ENCODE measurements around the gene CNTN2. TPM values are rescaled to one million over a fixed set of nuclear protein-coding genes. Genes with fewer than 3 reads are reported as not detected.

CNTN2 gene
- total RNA-seq, 1 donor from 2014 or later = not detected

DNA sequence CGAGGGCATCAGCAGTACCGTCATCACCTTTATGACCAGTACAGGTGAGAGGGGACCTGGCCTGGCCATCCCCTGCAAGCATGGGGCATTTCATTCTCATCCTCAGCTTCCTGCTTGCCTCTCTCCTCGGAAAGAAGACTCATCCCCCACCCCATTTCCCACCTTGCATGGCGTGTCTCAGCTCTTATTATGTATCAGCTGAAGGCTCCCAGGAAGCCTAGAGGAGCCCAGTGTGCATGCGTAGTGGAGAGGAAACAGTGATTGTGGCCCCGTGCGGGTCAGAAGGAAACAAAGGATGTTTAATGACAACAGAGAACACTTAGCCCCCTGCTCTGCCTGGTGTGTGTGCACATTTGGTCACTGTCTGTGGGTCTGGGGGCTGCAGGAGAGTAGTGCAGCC, 40.3 kb upstream of the CNTN2 start:
- Histone ChIP-seq H3K4me3 (ENCODE audit: low read depth, low read length) (no peak overlapping the region), H3K36me3 (ENCODE audit: control insufficient read depth, insufficient read depth, low read length) (no peaks in the 10 kb centered on the region), H3K27me3 (ENCODE audit: control insufficient read depth, insufficient read depth, low read length) (peaks cover 41% of the 10 kb centered on the region)
- no peak for DNase-seq (ENCODE audit: low read depth)
- TF ChIP-seq, protein P1, sequence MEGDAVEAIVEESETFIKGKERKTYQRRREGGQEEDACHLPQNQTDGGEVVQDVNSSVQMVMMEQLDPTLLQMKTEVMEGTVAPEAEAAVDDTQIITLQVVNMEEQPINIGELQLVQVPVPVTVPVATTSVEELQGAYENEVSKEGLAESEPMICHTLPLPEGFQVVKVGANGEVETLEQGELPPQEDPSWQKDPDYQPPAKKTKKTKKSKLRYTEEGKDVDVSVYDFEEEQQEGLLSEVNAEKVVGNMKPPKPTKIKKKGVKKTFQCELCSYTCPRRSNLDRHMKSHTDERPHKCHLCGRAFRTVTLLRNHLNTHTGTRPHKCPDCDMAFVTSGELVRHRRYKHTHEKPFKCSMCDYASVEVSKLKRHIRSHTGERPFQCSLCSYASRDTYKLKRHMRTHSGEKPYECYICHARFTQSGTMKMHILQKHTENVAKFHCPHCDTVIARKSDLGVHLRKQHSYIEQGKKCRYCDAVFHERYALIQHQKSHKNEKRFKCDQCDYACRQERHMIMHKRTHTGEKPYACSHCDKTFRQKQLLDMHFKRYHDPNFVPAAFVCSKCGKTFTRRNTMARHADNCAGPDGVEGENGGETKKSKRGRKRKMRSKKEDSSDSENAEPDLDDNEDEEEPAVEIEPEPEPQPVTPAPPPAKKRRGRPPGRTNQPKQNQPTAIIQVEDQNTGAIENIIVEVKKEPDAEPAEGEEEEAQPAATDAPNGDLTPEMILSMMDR (IDR thresholded peaks at IDR 0.05; ENCODE audit: insufficient read depth, low read length, poor library complexity, severe bottlenecking) = no peak

DNA sequence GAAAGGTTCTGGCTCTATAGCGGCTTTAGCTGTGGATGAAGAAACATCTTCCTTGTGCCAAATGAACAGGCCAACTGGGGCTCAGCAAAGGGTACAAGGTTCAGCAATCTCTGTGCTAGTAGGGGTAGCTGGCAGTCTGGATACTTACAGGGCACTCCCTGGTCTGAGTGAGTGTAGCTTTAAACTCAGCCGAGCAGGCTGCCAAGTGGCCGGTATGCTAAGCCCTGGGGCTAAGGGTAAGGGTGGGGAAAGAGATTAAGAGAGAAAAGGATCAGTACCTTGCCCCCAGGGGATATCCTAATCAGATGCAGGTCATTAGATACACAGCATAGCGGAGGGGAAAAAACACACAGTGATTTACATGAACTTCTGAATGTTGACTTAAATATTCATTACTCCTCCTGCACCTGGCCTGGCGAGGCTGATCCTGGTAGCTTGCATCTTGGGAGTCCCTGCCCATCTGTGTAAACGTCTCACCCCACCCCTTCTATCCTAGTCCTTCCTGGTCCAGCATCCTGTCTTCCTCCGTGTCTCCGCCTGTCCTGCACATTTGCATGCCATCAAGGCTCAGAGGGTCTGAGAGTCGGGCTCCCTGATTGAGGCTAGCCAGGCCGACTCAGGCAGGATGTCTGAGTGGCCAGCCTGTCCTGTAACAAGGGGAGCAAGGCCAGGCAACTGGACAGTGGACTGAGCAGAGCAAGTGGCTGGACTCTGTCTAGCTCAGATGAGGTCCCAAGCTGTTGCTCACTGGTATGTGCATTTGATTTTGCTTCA, 39.5 kb upstream of the CNTN2 start:
- no peak for DNase-seq (ENCODE audit: low read depth)
- no peaks in the 10 kb centered on the region for H3K36me3 ChIP-seq (ENCODE audit: control insufficient read depth, insufficient read depth, low read length)
- no peak overlapping the region for H3K4me3 ChIP-seq (ENCODE audit: low read depth, low read length)
- H3K27me3 ChIP-seq (ENCODE audit: control insufficient read depth, insufficient read depth, low read length) = peaks cover 48% of the 10 kb centered on the region
- TF ChIP-seq, protein P1 (IDR thresholded peaks at IDR 0.05; ENCODE audit: insufficient read depth, low read length, poor library complexity, severe bottlenecking) = no peak

DNA sequence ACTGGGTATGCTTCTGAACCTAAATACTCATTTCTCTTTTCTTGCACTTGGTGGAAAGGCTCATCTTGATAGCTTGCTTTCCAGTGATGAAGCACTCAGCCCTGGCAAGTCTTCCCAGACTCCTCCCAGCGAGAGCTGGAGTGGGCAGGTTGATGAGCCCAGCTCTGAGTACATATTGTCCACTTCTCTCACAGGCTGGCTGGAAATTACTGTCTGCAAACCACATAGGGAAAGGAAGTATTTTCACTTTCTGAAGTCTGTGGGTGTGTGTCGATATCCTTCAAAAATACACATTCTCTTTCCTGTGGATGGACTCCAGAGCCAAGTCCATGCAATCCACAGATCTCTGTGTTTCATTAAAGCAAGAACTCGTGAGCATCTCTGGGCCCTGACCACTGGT, 38.7 kb upstream of the CNTN2 start:
- H3K27me3 ChIP-seq (ENCODE audit: control insufficient read depth, insufficient read depth, low read length) = peaks cover 50% of the 10 kb centered on the region

DNA sequence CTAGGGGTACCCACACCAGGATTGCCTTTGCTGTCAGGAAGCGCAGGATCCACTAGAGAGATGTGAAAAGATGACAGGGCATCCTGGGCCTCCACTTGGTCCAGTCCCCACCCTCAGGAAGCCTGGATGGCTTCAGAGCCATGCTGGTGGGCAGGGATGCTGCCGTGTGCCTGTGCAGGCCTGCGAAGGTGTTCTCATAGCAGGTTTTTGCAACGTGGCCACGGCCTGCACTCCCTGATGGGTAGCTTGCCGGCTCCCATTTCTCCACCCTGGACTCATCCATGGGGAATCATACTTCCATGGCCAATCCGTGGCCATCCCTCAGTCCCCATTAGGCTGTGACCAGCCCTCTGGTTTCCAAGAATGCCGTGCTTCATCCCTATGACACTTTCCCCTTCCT, 34.1 kb upstream of the CNTN2 start:
- Histone ChIP-seq H3K4me3 (ENCODE audit: low read depth, low read length) (no peak overlapping the region), H3K27me3 (ENCODE audit: control insufficient read depth, insufficient read depth, low read length) (peaks cover 34% of the 10 kb centered on the region), H3K36me3 (ENCODE audit: control insufficient read depth, insufficient read depth, low read length) (no peaks in the 10 kb centered on the region)
- no peak for DNase-seq (ENCODE audit: low read depth)
- TF ChIP-seq, protein P1 (IDR thresholded peaks at IDR 0.05; ENCODE audit: insufficient read depth, low read length, poor library complexity, severe bottlenecking) = no peak

More for the DNA sequence above, 38.7 kb upstream of the CNTN2 start:
- Histone ChIP-seq H3K36me3 (ENCODE audit: control insufficient read depth, insufficient read depth, low read length) (no peaks in the 10 kb centered on the region), H3K4me3 (ENCODE audit: low read depth, low read length) (no peak overlapping the region)
- TF ChIP-seq, protein P1 (IDR thresholded peaks at IDR 0.05; ENCODE audit: insufficient read depth, low read length, poor library complexity, severe bottlenecking) = no peak
- no peak for DNase-seq (ENCODE audit: low read depth)

DNA sequence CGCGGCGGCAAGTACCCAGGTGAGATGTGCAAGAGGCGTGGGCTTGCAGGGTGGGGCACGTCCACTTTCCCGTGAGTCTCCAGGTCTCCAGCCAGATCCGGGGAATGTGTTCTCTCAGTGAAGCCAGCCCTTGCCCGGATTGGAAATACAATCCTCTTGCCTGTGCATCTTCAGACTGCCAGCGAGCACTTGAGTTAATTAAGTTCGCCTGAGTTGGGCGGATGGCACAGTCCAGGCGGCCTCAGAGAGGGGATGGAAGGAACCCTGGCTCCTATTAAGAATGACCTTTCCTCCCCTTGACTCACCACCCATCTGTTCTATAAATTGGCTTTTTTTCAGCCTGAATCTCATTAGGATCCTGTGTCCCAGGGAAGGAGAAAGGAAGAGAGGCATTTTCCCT, 33.3 kb upstream of the CNTN2 start:
- TF ChIP-seq, protein P1 (IDR thresholded peaks at IDR 0.05; ENCODE audit: insufficient read depth, low read length, poor library complexity, severe bottlenecking) = no peak
- Histone ChIP-seq H3K27me3 (ENCODE audit: control insufficient read depth, insufficient read depth, low read length) (peaks cover 36% of the 10 kb centered on the region), H3K4me3 (ENCODE audit: low read depth, low read length) (no peak overlapping the region), H3K36me3 (ENCODE audit: control insufficient read depth, insufficient read depth, low read length) (no peaks in the 10 kb centered on the region)
- no peak for DNase-seq (ENCODE audit: low read depth)
